ENCODE data around the gene EDEM3. TPM values are rescaled to one million over a fixed set of nuclear protein-coding genes. Genes with fewer than 3 reads are reported as not detected.

The EDEM3 gene
- polyA plus RNA-seq, 1 donor from 2014 or later: 49.5 TPM

DNA sequence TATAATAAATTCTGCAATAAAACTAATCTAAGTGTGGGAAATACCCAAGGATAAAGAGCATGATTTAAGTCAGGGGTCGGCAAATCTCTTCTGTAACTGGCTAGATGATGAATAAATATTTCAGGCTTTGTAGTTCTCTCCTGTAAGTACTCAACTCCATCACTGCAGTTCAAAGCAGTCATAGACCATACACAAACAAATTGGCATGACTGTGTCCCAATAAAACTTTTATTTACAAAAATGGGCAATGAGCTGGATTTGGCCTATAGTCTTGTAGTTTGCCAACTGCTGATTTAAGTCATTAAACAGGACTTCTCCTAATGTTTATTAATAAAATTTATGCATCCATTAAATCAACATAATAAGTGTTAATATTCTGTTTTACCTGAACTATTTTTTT lies 49.4 kb downstream of the EDEM3 start:
- Histone ChIP-seq H3K4me3 (ENCODE audit: low read length) (no peak overlapping the region), H4K20me1 (ENCODE audit: insufficient read depth) (no peaks in the 10 kb centered on the region), H3K4me2 (ENCODE audit: low read length) (no peak overlapping the region), H3F3A (ENCODE audit: insufficient read depth, low read length, poor library complexity, severe bottlenecking) (no peaks in the 10 kb centered on the region), H3K36me3 (ENCODE audit: insufficient read depth, low read length) (peaks cover 21% of the 10 kb centered on the region), H2AFZ (ENCODE audit: low read depth, low read length) (no peak overlapping the region), H3K27ac (ENCODE audit: low read length) (no peak overlapping the region), H3K79me2 (replicated peaks; ENCODE audit: insufficient read depth, low read length) (no peaks in the 10 kb centered on the region), H3K9me2 (ENCODE audit: insufficient read depth, low read length) (no peaks in the 10 kb centered on the region), H3K9me3 (ENCODE audit: low read length) (no peaks in the 10 kb centered on the region), H3K9ac (ENCODE audit: low read length) (no peak overlapping the region), H3K27me3 (ENCODE audit: insufficient read depth, low read depth, low read length) (no peaks in the 10 kb centered on the region)
- TF ChIP-seq TAF1 (IDR thresholded peaks at IDR 0.05; ENCODE audit: low read depth) (no peak), RAD21 (conservative IDR thresholded peaks at IDR 0.05) (no peak), EZH2 (IDR thresholded peaks at IDR 0.05; ENCODE audit: borderline replicate concordance, insufficient read depth, low read length, poor library complexity, severe bottlenecking) (no peak), EP300 (conservative IDR thresholded peaks at IDR 0.05; ENCODE audit: poor library complexity, severe bottlenecking) (no peak)
- TF ChIP-seq, protein P1, sequence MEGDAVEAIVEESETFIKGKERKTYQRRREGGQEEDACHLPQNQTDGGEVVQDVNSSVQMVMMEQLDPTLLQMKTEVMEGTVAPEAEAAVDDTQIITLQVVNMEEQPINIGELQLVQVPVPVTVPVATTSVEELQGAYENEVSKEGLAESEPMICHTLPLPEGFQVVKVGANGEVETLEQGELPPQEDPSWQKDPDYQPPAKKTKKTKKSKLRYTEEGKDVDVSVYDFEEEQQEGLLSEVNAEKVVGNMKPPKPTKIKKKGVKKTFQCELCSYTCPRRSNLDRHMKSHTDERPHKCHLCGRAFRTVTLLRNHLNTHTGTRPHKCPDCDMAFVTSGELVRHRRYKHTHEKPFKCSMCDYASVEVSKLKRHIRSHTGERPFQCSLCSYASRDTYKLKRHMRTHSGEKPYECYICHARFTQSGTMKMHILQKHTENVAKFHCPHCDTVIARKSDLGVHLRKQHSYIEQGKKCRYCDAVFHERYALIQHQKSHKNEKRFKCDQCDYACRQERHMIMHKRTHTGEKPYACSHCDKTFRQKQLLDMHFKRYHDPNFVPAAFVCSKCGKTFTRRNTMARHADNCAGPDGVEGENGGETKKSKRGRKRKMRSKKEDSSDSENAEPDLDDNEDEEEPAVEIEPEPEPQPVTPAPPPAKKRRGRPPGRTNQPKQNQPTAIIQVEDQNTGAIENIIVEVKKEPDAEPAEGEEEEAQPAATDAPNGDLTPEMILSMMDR (IDR thresholded peaks at IDR 0.05; ENCODE audit: poor library complexity, severe bottlenecking): no peak

DNA sequence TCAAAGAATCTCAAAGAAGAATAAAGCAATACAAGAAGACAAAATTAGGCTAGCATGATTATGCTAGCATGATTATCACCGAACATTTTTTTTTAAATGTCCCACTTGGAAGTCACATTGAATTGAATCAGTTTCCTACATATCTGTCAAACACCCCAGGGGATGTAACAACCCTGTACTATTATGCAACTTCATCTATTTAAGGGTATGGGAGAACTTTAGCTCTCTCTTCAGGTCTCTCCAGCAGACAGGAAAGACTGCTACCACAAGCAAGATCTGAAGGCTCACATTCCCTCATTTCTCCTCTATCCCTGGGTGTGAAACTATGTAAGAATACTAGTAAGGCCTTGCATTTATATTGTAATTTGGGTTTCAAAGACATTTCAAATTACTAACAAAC lies 52.8 kb downstream of the EDEM3 start:
- Histone ChIP-seq H3K9me3 (ENCODE audit: low read length) (no peaks in the 10 kb centered on the region), H3K27me3 (ENCODE audit: insufficient read depth, low read depth, low read length) (no peaks in the 10 kb centered on the region), H3K79me2 (replicated peaks; ENCODE audit: insufficient read depth, low read length) (no peaks in the 10 kb centered on the region), H2AFZ (ENCODE audit: low read depth, low read length) (no peak overlapping the region), H3F3A (ENCODE audit: insufficient read depth, low read length, poor library complexity, severe bottlenecking) (no peaks in the 10 kb centered on the region), H3K9ac (ENCODE audit: low read length) (no peak overlapping the region), H3K27ac (ENCODE audit: low read length) (no peak overlapping the region), H3K4me3 (ENCODE audit: low read length) (no peak overlapping the region), H4K20me1 (ENCODE audit: insufficient read depth) (no peaks in the 10 kb centered on the region), H3K4me2 (ENCODE audit: low read length) (no peak overlapping the region), H3K36me3 (ENCODE audit: insufficient read depth, low read length) (peaks cover 8% of the 10 kb centered on the region), H3K9me2 (ENCODE audit: insufficient read depth, low read length) (no peaks in the 10 kb centered on the region)
- TF ChIP-seq EZH2 (IDR thresholded peaks at IDR 0.05; ENCODE audit: borderline replicate concordance, insufficient read depth, low read length, poor library complexity, severe bottlenecking) (no peak), TAF1 (IDR thresholded peaks at IDR 0.05; ENCODE audit: low read depth) (no peak), EP300 (conservative IDR thresholded peaks at IDR 0.05; ENCODE audit: poor library complexity, severe bottlenecking) (no peak), RAD21 (conservative IDR thresholded peaks at IDR 0.05) (no peak), POLR2AphosphoS5 (IDR thresholded peaks at IDR 0.05) (no peak)
- TF ChIP-seq, protein P1 (IDR thresholded peaks at IDR 0.05; ENCODE audit: poor library complexity, severe bottlenecking): no peak
- TF ChIP-seq, protein P2, sequence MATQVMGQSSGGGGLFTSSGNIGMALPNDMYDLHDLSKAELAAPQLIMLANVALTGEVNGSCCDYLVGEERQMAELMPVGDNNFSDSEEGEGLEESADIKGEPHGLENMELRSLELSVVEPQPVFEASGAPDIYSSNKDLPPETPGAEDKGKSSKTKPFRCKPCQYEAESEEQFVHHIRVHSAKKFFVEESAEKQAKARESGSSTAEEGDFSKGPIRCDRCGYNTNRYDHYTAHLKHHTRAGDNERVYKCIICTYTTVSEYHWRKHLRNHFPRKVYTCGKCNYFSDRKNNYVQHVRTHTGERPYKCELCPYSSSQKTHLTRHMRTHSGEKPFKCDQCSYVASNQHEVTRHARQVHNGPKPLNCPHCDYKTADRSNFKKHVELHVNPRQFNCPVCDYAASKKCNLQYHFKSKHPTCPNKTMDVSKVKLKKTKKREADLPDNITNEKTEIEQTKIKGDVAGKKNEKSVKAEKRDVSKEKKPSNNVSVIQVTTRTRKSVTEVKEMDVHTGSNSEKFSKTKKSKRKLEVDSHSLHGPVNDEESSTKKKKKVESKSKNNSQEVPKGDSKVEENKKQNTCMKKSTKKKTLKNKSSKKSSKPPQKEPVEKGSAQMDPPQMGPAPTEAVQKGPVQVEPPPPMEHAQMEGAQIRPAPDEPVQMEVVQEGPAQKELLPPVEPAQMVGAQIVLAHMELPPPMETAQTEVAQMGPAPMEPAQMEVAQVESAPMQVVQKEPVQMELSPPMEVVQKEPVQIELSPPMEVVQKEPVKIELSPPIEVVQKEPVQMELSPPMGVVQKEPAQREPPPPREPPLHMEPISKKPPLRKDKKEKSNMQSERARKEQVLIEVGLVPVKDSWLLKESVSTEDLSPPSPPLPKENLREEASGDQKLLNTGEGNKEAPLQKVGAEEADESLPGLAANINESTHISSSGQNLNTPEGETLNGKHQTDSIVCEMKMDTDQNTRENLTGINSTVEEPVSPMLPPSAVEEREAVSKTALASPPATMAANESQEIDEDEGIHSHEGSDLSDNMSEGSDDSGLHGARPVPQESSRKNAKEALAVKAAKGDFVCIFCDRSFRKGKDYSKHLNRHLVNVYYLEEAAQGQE (IDR thresholded peaks at IDR 0.05; ENCODE audit: borderline replicate concordance): no peak
